ENCODE data around the gene CCDC158. TPM values are rescaled to one million over a fixed set of nuclear protein-coding genes. Genes with fewer than 3 reads are reported as not detected.

Gene CCDC158
- total and polyA plus RNA-seq, 2 experiments from 2014 or later, result 0.21 to 0.27 TPM

- no peak for TF ChIP-seq ZNF462 (CRISPR knock-in tag; IDR thresholded peaks at IDR 0.05)
- no peak for TF ChIP-seq NANOG (IDR thresholded peaks at IDR 0.05; ENCODE audit: borderline replicate concordance)
- no peak for TF ChIP-seq CREB1 (CRISPR knock-in tag; IDR thresholded peaks at IDR 0.05; ENCODE audit: low read depth)
- TF ChIP-seq REST (IDR thresholded peaks at IDR 0.05; ENCODE audit: unreplicated experiment), result no peak
- no peak for TF ChIP-seq JUNB (IDR thresholded peaks at IDR 0.05; ENCODE audit: unreplicated experiment)
- no peak for TF ChIP-seq STAT1 (IDR thresholded peaks at IDR 0.05; ENCODE audit: unreplicated experiment)
- TF ChIP-seq ETS1 (IDR thresholded peaks at IDR 0.05), result no peak
Observed at GRCh38 chr4:76277667-76278066, 143.3 kb downstream of the CCDC158 start (continued).
